ENCODE measurements around the gene DDX49.
"Not testable (repeated sequence)": the region's sequence is repeated elsewhere in the genome, so short reads cannot be mapped to it uniquely, and the experiment has no call there.

DDX49 gene

GRCh38 chr19:18913466-18913865, 6.0 kb upstream of the DDX49 start:
- peaks cover 58 to 92% (median 74%) of the 10 kb centered on the region in 11 experiments for H4K20me1 ChIP-seq
- TF ChIP-seq Cebpa-rat (IDR thresholded peaks at IDR 0.05), result no peak

GRCh38 chr19:18915639-18916038, 3.9 kb upstream of the DDX49 start:
- H3K4me1 ChIP-seq, result peaks cover 41 to 65% (median 53%) of the 10 kb centered on the region in 10 experiments
- H3K4me2 ChIP-seq, result peak overlapping the region; percentile 75 to 96 (median 89)
- peak overlapping the region; percentile 35 to 69 (median 58); a peak in 20 of 22 replicates for H3K9ac ChIP-seq
- peaks cover 0 to 9% (median 0%) of the 10 kb centered on the region in 11 experiments; a peak in 2 of 22 replicates for H3K9me3 ChIP-seq (replicated peaks in 1 of 11)
- peak overlapping the region in 9 of 11 experiments; percentile 37 to 66 (median 45); a peak in 14 of 22 replicates for H3K27ac ChIP-seq
- TF ChIP-seq Cebpa-rat (IDR thresholded peaks at IDR 0.05), result no peak
- peaks cover 44 to 77% (median 71%) of the 10 kb centered on the region in 11 experiments for H4K20me1 ChIP-seq
- H3K27me3 ChIP-seq, result no peaks in the 10 kb centered on the region
- peak overlapping the region in 7 of 10 experiments; percentile 0 to 55 (median 24); a peak in 8 of 20 replicates for H3K4me3 ChIP-seq
- H3K36me3 ChIP-seq, result peaks cover 38 to 60% (median 47%) of the 10 kb centered on the region in 11 experiments

More at GRCh38 chr19:18913466-18913865, 6.0 kb upstream of the DDX49 start:
- H3K27me3 ChIP-seq, result no peaks in the 10 kb centered on the region
- H3K4me3 ChIP-seq, result no peak overlapping the region
- H3K4me1 ChIP-seq, result peaks cover 35 to 58% (median 45%) of the 10 kb centered on the region in 10 experiments
- peak overlapping the region in 2 of 11 experiments; percentile 10 to 12; a peak in 1 of 22 replicates for H3K4me2 ChIP-seq
- H3K36me3 ChIP-seq, result peaks cover 59 to 79% (median 65%) of the 10 kb centered on the region in 11 experiments
- H3K27ac ChIP-seq, result no peak overlapping the region
- peak overlapping the region in 3 of 11 experiments; percentile 15 to 44 (median 17); a peak in 2 of 22 replicates for H3K9ac ChIP-seq
- H3K9me3 ChIP-seq (replicated peaks in 1 of 11), result peaks cover 0 to 9% (median 0%) of the 10 kb centered on the region in 11 experiments; a peak in 2 of 22 replicates

- not testable (repeated sequence) for H3K9me3 ChIP-seq (replicated peaks in 1 of 11); H3K27me3 ChIP-seq
- H3K4me1 ChIP-seq, result peaks cover 49 to 65% (median 53%) of the 10 kb centered on the region in 10 experiments
- peak overlapping the region; percentile 89 to 98 (median 95) for H3K4me2 ChIP-seq
- peak overlapping the region in 8 of 10 experiments; percentile 79 to 99 (median 89); a peak in 15 of 20 replicates for H3K4me3 ChIP-seq
- H3K36me3 ChIP-seq, result peaks cover 40 to 64% (median 46%) of the 10 kb centered on the region in 11 experiments
- peak overlapping the region; percentile 92 to 96 (median 93); a peak in 19 of 22 replicates for H3K9ac ChIP-seq
- H3K27ac ChIP-seq, result peak overlapping the region in 1 of 11 experiments; percentile 95; a peak in 1 of 22 replicates
- H4K20me1 ChIP-seq, result peaks cover 30 to 85% (median 69%) of the 10 kb centered on the region in 11 experiments
These were observed 1.9 kb upstream of the DDX49 start for GRCh38 chr19:18917593-18917992.

- Histone ChIP-seq H3K27ac (peak overlapping the region; percentile 39 to 93 (median 81); a peak in 21 of 22 replicates), H3K36me3 (peaks cover 40 to 64% (median 49%) of the 10 kb centered on the region in 11 experiments), H3K4me3 (peak overlapping the region; percentile 80 to 99 (median 92)), H3K9me3 (replicated peaks in 1 of 11) (no peaks in the 10 kb centered on the region), H3K4me2 (peak overlapping the region; percentile 90 to 99 (median 97)), H3K27me3 (no peaks in the 10 kb centered on the region), H4K20me1 (peaks cover 19 to 85% (median 65%) of the 10 kb centered on the region in 11 experiments; a peak in 21 of 22 replicates), H3K4me1 (peaks cover 47 to 53% (median 48%) of the 10 kb centered on the region in 10 experiments), H3K9ac (peak overlapping the region; percentile 80 to 95 (median 92))
- no peak for TF ChIP-seq Cebpa-rat (IDR thresholded peaks at IDR 0.05)
These were observed 342 bp downstream of the DDX49 start for GRCh38 chr19:18919900-18920214.

GRCh38 chr19:18920400-18920799, 885 bp downstream of the DDX49 start:
- H3K4me3 ChIP-seq, result peak overlapping the region; percentile 80 to 99 (median 92)
- H3K9me3 ChIP-seq (replicated peaks in 1 of 11), result no peaks in the 10 kb centered on the region
- peaks cover 41 to 64% (median 49%) of the 10 kb centered on the region in 11 experiments for H3K36me3 ChIP-seq
- H3K4me2 ChIP-seq, result peak overlapping the region; percentile 90 to 99 (median 97)
- peaks cover 42 to 47% (median 43%) of the 10 kb centered on the region in 10 experiments for H3K4me1 ChIP-seq
- H4K20me1 ChIP-seq, result peaks cover 17 to 85% (median 60%) of the 10 kb centered on the region in 11 experiments; a peak in 21 of 22 replicates
- H3K27ac ChIP-seq, result peak overlapping the region in 10 of 11 experiments; percentile 55 to 93 (median 81); a peak in 20 of 22 replicates
- H3K9ac ChIP-seq, result peak overlapping the region; percentile 80 to 95 (median 92)
- TF ChIP-seq Cebpa-rat (IDR thresholded peaks at IDR 0.05), result no peak
- no peaks in the 10 kb centered on the region for H3K27me3 ChIP-seq

GRCh38 chr19:18921593-18921992, 2.1 kb downstream of the DDX49 start:
- Histone ChIP-seq H4K20me1 (peaks cover 21 to 80% (median 59%) of the 10 kb centered on the region in 11 experiments; a peak in 18 of 22 replicates), H3K9ac (peak overlapping the region in 6 of 11 experiments; percentile 1 to 36 (median 22); a peak in 5 of 22 replicates), H3K27me3 (no peaks in the 10 kb centered on the region), H3K4me2 (peak overlapping the region in 2 of 11 experiments; percentile 90 to 93; a peak in 2 of 22 replicates), H3K4me1 (peaks cover 30 to 35% (median 31%) of the 10 kb centered on the region in 10 experiments), H3K9me3 (replicated peaks in 1 of 11) (no peaks in the 10 kb centered on the region), H3K36me3 (peaks cover 51 to 67% (median 57%) of the 10 kb centered on the region in 11 experiments), H3K4me3 (no peak overlapping the region), H3K27ac (no peak overlapping the region)
- TF ChIP-seq Cebpa-rat (IDR thresholded peaks at IDR 0.05), result no peak

- Histone ChIP-seq H3K9ac (no peak overlapping the region), H3K27ac (no peak overlapping the region), H3K9me3 (replicated peaks in 1 of 11) (no peaks in the 10 kb centered on the region), H3K4me1 (peaks cover 22 to 27% (median 24%) of the 10 kb centered on the region in 10 experiments), H4K20me1 (peaks cover 21 to 82% (median 60%) of the 10 kb centered on the region in 11 experiments; a peak in 18 of 22 replicates), H3K36me3 (peaks cover 60 to 71% (median 64%) of the 10 kb centered on the region in 11 experiments), H3K27me3 (no peaks in the 10 kb centered on the region), H3K4me3 (no peak overlapping the region), H3K4me2 (no peak overlapping the region)
- TF ChIP-seq Cebpa-rat (IDR thresholded peaks at IDR 0.05), result no peak
These were observed 2.9 kb downstream of the DDX49 start for GRCh38 chr19:18922228-18922985.

GRCh38 chr19:18924684-18925213, 5.2 kb downstream of the DDX49 start:
- Histone ChIP-seq H3K36me3 (peaks cover 83 to 94% (median 88%) of the 10 kb centered on the region in 11 experiments), H3K27ac (no peak overlapping the region), H3K4me1 (peaks cover 10 to 17% (median 13%) of the 10 kb centered on the region in 10 experiments), H3K9me3 (replicated peaks in 1 of 11) (no peaks in the 10 kb centered on the region), H3K27me3 (no peaks in the 10 kb centered on the region), H3K9ac (no peak overlapping the region), H4K20me1 (peaks cover 16 to 93% (median 83%) of the 10 kb centered on the region in 11 experiments; a peak in 21 of 22 replicates), H3K4me2 (no peak overlapping the region), H3K4me3 (no peak overlapping the region)
- TF ChIP-seq Cebpa-rat (IDR thresholded peaks at IDR 0.05), result no peak
